ENCODE measurements around the gene APOC4.
A peak's percentile ranks its signal among the peaks of the same experiment; 100 is the strongest.
"Not testable (repeated sequence)": the region's sequence is repeated elsewhere in the genome, so short reads cannot be mapped to it uniquely, and the experiment has no call there.

The APOC4 gene

DNA sequence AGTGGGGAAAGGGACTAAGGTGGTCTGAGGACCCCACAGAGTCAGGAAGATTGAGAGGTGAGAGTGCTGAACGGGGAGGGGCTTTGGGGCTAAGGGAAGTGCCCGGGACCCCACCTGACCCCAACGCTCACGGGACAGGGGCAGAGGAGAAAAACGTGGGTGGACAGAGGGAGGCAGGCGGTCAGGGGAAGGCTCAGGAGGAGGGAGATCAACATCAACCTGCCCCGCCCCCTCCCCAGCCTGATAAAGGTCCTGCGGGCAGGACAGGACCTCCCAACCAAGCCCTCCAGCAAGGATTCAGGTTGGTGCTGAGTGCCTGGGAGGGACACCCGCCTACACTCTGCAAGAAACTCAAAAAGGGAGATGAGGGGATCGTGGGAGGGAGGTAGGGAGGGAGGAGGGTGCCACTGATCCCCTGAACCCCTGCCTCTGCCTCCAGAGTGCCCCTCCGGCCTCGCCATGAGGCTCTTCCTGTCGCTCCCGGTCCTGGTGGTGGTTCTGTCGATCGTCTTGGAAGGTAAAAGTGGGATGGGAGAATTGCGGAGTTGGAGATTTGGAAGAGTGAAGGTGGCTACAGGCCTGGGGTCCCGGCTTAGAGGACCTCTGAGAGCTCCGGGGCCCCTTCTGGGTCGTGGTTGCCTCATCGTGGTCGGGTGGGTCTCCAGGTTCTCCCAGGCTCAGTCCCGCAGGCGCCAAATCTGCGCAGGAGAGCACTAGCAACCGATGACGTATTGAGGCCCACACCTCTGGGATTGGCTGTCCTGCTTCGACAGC lies 27.4 kb upstream of the APOC4 start, which contains the start of gene APOC1:
Gene APOC1, plus strand, starts transcription at position 176 of the 774 bp plus-strand sequence. Its CDS starts 284 bp downstream, at position 460.
- DNase-seq (ENCODE audit: low spot score), result peak; percentile 91

DNA sequence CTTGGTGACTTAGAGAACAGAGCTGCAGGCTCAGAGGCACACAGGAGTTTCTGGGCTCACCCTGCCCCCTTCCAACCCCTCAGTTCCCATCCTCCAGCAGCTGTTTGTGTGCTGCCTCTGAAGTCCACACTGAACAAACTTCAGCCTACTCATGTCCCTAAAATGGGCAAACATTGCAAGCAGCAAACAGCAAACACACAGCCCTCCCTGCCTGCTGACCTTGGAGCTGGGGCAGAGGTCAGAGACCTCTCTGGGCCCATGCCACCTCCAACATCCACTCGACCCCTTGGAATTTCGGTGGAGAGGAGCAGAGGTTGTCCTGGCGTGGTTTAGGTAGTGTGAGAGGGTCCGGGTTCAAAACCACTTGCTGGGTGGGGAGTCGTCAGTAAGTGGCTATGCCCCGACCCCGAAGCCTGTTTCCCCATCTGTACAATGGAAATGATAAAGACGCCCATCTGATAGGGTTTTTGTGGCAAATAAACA lies 17.8 kb upstream of the APOC4 start:
- no peak for DNase-seq (ENCODE audit: low spot score)

DNA sequence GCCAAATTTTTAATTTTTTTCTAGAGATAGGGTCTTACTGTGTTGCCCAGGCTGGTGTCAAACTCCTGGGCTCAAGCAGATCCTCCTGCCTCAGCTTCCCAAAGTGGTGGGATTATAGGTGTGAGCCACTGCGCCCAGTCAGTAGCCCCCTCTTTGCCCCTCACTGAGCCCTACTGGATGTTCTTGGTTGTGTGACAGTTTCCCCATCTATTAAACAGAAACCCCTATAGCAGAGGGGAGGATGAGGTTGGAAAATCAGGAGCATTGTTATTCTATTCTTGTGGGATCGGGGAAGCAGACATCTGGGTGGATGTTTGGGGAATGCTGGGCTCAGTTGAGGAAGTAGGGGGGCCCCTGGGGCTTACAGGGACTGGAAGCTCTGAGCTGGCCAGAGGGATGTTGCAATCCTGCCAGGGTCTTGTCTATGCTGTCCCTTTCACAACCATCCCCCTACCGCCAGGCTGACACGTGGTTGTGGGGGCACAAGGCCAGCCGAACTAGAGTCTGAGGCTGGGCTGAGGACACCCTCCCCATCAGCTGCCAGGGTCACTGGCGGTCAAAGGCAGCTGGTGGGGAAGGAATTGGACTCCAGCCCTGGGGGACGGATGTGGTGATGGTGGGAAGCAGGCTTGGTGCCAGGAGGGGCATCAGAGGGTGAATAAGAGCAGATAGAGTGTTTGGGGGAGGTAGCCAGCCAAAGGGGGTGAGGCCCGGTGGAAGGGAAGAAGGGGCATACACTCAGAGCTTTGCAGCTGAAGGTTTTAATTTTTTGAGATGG lies 16.7 kb upstream of the APOC4 start:
- peak; percentile 77 for DNase-seq (ENCODE audit: low spot score)

DNA sequence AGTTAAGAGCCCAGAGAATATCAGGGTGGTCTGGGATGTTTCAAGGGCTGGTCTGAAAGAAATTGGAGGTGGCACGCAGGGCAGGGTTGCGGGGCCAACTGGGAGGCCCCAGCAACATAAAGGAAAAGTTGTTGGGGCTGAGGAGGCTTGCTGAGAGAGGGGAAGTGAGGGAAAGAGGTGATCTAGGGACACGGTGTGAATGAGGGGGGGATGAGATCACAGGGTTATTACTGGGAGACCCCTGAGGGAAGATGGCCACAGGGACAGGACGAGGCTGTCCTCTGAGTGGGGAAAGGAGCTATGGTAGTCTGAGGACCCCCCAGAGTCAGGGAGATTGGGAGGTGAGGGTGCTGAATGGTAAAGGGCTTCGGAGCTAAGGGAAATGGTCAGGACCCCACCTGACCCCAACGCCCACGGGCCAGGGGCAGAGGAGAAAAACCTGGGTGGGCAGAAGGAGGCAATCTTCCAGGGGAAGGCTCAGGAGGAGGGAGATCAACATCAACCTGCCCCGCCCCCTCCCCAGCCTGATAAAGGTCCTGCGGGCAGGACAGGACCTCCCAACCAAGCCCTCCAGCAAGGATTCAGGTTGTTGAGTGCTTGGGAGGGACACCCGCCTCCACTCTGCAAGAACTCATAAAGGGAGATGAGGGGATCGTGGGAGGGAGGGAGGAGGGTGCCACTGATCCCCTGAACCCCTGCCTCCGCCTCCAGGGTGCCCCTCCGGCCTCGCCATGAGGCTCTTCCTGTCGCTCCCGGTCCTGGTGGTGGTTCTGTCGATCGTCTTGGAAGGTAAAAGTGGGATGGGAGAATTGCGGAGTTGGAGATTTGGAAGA lies 15.6 kb upstream of the APOC4 start:
- not testable (repeated sequence) for DNase-seq (ENCODE audit: low spot score)

DNA sequence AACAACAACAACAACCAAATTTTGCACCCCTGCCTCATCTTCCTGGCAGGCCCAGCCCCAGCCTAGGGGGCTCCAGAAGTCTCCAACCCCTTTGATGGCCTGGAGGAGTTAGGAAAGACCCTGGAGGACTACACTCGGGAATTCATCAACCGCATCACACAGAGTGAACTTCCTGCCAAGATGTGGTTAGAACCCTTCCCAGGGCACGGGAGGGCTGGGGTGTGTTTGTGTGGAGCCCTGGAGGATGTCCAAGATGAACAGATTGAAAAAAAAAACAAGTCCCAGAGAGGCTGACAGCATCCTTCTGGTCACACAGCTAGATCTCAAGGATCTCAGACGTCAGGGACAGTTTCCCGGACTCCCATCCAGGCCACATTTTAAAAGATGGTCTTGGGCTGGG lies 14.3 kb upstream of the APOC4 start:
- DNase-seq (ENCODE audit: low spot score), result no peak

DNA sequence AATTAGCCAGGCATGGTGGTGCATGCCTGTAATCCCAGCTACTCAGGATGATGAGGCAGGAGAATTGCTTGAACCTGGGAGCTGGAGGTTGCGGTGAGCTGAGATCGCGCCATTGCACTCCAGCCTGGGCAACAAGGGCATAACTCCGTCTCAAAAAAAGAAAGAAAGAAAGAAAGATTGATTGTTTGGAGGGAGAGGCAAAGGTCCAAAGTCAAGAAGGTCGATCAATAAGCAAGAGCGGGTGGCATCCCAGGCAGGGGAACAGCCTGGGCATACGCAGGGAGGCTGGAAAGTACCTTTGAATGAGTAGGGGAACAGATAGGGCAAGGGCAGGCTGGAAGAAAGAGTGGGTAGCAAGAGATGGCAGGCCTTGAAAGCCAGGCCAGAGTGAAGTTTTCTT lies 11.9 kb upstream of the APOC4 start:
- no peak for DNase-seq (ENCODE audit: low spot score)

DNA sequence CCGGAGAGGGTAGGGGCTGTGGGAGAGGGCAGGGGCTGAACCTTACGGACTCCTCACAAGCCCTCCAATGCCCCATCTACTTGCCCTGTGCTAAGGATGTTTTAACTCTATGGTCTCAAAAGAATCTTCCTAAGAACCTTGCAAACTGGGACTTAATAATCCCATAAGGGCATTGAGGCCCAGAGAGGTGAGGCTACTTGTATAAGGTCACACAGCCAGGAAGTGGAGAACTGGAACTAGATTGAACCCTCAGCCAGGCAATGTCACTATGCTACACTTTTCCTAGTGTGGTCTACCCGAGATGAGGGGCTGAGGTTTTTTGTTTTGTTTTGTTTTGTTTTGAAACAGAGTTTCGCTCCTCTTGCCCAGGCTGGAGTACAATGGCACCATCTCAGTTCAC lies 10.5 kb upstream of the APOC4 start:
- DNase-seq (ENCODE audit: low spot score), result no peak

DNA sequence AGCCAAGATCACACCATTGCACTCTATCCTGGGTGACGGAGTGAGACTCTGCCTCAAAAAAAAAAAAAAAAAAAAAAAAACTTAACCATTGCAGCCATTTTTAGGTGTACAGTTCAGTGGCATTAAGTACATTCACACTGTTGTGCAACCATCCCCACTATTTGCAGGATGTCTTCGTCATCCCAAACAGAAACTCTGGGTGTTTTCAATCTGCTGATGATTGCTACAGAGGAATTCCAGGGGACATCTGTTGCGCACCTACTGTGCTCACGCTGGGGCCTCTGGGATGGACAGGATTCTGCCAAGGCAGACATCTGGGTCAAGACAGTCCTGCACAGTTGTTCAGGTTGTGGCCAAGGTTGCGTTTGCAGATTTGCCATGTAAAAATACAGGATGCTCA lies 2.4 kb upstream of the APOC4 start:
- DNase-seq (ENCODE audit: low spot score), result no peak

DNA sequence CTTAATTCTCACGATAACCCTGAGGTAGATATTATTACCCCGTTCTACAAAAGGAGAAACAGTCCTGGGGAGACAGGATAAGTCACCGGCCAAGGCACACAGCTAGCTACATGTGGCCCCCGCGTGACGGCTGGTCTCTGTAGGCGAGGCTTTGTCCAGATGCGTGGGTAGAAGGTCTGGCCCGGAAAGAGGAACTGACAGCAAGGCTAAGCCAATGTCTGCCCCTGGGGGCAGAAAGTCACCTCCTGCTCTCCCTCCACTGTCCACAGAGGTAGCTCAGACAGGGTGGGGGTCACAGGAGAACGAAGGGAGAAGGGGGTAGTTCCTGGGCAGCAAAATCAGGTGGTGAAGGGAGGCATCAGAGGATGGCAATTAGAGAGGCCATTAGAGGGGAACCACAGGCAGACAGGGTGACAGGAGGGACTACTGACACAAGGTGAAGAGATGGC lies 1.8 kb downstream of the APOC4 start:
- no peak for DNase-seq (ENCODE audit: low spot score)

DNA sequence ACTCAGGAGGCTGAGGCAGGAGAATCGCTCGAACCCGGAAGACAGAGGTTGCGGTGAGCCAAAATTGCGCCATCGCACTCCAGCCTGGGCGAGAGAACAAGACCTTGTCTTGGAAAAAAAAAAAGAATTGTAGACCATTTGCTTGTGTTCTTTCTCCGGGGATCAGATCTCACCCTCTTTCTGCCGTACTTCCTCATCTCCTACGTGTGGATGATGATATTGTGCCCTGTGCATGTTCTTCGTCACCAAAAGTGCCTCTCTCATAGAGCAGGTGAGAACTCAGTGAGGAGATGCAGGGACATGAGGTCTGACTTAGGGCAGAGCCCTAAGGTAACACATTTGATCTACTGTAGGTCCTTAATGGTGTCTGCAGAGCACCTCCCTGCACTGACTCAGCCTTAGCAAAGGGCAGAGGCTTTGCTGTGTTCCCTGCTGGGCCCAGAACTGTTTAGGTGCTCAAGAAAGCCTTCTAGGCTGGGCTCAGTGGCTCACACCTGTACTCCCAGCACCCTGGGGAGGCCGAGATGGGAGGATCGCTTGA lies 5.1 kb downstream of the APOC4 start:
- no peak for DNase-seq (ENCODE audit: low spot score)

DNA sequence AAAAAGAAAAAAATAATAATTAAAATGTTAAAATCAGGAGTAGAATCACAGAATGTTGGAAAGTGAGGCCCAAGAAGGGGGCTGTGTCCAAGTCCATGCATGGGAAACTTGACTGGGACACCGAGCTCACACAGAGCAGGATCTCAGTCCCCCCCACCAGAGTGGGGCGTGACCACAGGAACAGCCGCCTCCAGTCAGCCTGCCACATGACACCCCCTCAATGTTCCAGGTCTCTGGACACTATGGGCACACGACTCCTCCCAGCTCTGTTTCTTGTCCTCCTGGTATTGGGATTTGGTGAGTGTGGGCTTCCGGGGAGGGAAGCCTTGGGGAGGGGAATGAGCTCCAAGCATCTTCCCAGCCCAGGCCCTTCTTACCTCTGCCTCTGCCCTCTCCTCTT lies 6.2 kb downstream of the APOC4 start:
- DNase-seq (ENCODE audit: low spot score), result no peak

DNA sequence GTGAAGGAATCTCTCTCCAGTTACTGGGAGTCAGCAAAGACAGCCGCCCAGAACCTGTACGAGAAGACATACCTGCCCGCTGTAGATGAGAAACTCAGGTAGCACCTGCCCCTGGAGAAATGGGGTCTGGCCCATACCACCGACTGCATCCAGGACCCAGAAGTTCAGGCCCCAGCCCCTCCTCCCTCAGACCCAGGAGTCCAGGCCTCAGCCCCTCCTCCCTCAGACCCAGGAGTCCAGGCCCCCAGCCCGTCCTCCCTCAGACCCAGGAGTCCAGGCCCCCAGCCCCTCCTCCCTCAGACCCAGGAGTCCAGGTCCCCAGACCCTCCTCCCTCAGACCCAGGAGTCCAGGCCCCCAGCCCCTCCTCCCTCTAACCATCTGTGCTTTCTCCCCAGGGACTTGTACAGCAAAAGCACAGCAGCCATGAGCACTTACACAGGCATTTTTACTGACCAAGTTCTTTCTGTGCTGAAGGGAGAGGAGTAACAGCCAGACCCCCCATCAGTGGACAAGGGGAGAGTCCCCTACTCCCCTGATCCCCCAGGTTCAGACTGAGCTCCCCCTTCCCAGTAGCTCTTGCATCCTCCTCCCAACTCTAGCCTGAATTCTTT lies 6.8 kb downstream of the APOC4 start:
- no peak for DNase-seq (ENCODE audit: low spot score)

DNA sequence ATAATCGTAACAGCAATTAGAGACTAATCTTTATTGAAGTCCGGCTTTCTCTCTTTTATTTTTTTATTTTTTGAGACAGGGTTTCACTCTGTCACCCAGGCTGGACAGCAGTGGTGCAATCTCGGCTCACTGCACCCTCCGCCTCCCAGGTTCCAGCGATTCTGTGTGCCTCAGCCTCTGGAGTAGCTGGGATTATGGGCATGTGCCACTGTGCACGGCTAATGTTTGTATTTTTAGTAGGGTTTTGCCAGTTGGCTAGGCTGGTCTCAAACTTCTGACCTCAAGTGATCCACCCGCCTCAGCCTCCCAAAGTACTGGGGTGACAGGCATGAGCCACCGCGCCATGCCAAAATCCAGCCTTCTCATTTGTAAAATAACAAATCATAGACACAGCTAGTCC lies 7.5 kb downstream of the APOC4 start:
- no peak for DNase-seq (ENCODE audit: low spot score)

DNA sequence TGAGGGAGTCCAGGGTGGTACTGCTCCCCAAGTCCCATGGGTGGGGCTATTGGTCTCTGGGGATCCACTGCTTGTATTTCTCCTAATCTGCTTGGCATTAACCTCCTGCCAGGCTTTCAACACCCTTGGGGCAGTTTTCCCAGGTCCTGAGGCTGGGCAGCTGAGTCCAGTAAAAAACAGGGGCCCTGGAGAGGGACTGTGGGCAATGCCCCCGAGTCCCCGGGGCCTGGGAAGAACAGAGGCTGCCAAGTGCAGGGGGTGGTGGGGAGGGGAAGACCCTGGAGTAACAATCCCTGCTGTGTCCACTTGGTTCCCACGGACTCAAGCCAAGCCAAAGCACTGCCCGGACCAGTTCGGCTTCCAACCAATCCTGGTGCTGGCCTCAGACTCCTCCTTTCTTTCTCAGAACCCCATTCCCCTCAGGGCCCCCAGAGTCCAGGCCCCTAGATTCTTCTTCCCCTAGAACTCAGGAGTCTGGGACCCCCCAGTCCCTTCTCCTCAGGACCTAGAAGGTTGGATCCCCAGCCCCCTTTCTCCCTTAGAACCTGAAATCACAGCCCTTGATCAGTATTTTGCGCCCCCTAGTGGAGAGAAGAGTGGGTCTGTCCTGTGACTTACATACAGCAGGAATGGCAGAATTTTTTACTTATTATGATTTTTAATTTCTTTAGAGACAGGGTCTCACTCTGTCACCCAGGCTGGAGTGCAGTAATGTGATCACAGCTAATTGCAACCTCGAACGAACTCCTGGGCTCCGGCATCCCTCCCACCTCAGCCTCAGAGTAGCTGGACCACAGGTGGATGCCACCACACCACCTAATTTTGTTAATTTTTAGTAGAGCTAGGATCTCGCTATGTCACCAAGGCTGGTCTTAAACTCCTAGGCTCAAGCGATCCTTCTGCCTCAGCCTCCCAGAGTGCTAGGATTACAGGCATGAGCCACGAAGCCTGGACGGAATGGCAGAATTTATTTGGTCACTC lies 9.4 kb downstream of the APOC4 start:
- peak; percentile 77 for DNase-seq (ENCODE audit: low spot score)

DNA sequence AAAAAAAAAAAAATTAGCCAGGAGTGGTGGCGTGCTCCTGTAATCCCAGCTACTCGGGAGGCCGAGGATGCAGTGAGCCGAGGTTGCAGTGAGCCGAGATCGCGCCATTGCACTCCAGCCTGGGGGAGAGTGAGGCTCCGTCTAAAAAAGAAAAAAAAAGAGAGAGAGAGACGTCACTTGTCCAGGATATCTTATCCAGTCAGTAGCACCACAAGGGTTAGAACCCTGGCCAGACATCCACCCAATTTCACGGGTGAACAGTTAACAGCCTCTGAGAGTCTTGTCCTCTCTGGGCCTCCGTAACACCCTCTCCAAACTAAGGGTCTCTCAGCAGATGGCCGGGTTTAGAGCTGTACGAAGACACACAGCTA lies 12.2 kb downstream of the APOC4 start:
- DNase-seq (ENCODE audit: low spot score), result no peak

DNA sequence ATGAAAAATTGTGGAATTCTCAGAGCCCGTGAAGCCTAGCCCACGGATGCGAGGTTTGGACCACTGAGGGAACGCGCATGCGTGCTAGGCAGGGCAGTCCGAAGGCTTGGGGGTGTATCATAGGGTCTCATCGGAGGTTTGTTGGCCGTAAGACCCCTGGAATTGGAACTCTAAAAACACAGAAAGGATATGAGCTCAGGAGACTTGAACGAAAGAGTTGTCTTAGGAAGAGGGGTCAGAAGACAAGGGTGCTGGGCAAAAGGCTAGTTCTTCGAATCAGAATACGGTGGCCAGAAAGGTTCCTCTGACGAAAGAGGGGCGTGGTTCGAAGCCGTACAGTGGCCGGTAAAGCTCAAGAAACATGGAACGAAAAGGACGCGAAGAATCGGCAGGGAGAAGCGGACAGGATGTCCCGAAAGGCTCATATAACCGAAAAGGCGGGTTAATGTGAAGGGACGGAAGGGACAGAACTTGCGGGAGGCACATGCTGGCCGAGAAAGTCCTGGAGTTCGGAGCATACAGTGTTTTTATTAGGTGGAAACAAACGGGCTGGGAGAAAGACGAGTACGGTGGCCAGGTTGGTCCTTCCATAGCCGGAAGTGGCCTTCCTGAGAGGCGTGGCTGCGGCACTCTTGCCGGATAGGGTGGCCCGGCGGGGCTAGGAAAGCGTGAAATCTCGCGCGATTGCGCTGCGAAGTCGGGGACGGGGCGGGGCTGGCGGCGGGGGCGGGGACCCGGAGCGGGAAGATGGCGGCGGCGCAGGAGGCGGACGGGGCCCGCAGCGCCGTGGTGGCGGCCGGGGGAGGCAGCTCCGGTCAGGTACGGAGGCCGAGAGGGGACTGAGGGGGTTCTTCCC lies 12.8 kb downstream of the APOC4 start, which contains the start of gene CLPTM1:
Gene CLPTM1, plus strand, starts transcription at position 732 of the 856 bp plus-strand sequence. Its CDS starts 16 bp downstream, at position 748.
- peak; percentile 98 for DNase-seq (ENCODE audit: low spot score)

DNA sequence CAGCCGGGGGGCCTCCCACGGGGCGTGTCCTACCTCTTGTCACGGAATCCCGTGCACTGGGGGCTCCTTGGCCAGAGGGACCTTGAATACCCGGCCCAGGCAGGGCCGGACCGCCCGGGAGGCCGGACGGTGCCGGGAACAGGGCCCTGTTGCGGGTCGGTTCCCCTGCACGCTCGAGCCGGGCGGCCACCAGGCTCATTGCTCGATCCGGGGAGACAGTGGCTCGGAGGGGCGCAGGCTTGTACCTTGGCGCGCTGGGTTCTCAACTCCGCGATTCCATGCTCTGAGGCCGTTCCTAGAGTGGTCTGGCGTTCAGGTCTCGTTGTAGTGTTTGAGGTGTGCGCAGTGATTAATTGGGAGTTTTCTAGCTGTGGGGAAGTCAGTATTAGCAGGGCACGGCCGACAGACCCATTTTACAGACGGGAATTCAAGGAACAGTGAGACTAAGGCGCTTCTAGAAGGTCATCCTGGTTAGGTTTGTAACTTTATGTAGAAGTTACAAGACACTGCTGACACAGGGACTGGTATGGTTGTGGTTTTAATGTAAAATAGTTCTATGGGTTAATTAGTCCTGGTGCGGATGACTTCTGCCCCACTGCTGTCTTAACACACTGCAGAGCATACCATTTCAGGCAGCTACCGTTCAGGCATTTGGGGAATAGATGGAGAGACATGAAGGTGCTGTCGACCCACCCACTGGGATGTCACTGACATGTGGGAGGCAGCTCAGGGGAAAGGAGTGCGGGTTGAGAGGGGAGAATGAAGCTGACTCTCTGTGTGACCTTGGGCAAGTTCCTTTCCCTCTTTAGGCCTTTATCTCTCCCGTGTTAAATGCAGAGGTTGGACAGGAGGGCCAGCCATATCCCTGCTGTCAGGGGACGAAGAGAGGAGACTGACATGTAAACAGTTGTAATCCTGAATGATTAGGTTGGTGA lies 13.7 kb downstream of the APOC4 start:
- DNase-seq (ENCODE audit: low spot score), result peak; percentile 70

DNA sequence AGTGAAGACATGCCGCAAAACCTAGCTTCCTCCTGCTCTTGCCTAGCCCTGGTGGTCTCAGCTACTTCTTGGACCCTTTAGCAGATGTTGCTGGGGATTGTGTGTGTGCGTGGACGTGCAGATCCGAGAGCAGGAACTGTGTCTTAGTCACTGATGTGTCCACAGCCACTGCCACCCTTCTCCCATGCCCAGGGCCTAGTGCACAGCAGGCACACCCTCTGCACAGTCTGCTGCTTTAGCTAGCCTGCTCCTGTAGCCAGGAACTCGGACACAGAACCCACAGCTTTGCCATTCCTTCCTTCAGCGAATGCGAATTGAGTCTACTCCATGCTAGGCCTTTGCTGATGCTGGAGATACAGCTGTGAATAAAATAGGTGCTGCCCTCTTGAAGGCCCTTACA lies 15.5 kb downstream of the APOC4 start:
- DNase-seq (ENCODE audit: low spot score), result no peak
